ENCODE results near the gene SERAC1.

Gene SERAC1

GRCh38 chr6:158085261-158086053, 82.6 kb downstream of the SERAC1 start:
- TF ChIP-seq TAF1 (IDR thresholded peaks at IDR 0.05; ENCODE audit: borderline replicate concordance, insufficient read depth, low read length) (no peak), FOXP2 (optimal IDR thresholded peaks at IDR 0.05; ENCODE audit: borderline replicate concordance, extremely low read depth, extremely low read length, insufficient read depth) (no peak), SIN3A (IDR thresholded peaks at IDR 0.05; ENCODE audit: borderline replicate concordance, insufficient read depth, low read length) (no peak), POLR2AphosphoS5 (IDR thresholded peaks at IDR 0.05; ENCODE audit: low read depth, low read length) (no peak), REST (IDR thresholded peaks at IDR 0.05; ENCODE audit: insufficient read depth in 1 of 2, low read depth in 2 of 2, low read length in 2 of 2) (no peak)

- TF ChIP-seq TAF1 (IDR thresholded peaks at IDR 0.05; ENCODE audit: borderline replicate concordance, insufficient read depth, low read length) (no peak), SIN3A (IDR thresholded peaks at IDR 0.05; ENCODE audit: borderline replicate concordance, insufficient read depth, low read length) (no peak), FOXP2 (optimal IDR thresholded peaks at IDR 0.05; ENCODE audit: borderline replicate concordance, extremely low read depth, extremely low read length, insufficient read depth) (no peak), REST (IDR thresholded peaks at IDR 0.05; ENCODE audit: insufficient read depth in 1 of 2, low read depth in 2 of 2, low read length in 2 of 2) (no peak), POLR2AphosphoS5 (IDR thresholded peaks at IDR 0.05; ENCODE audit: low read depth, low read length) (no peak)
Observed at GRCh38 chr6:158083455-158084325, 84.4 kb downstream of the SERAC1 start.

- no peak for TF ChIP-seq TAF1 (IDR thresholded peaks at IDR 0.05; ENCODE audit: borderline replicate concordance, insufficient read depth, low read length)
- no peak for TF ChIP-seq POLR2AphosphoS5 (IDR thresholded peaks at IDR 0.05; ENCODE audit: low read depth, low read length)
- no peak for TF ChIP-seq REST (IDR thresholded peaks at IDR 0.05; ENCODE audit: insufficient read depth in 1 of 2, low read depth in 2 of 2, low read length in 2 of 2)
- no peak for TF ChIP-seq SIN3A (IDR thresholded peaks at IDR 0.05; ENCODE audit: borderline replicate concordance, insufficient read depth, low read length)
Observed at GRCh38 chr6:158081657-158081935, 86.5 kb downstream of the SERAC1 start.

GRCh38 chr6:158080849-158081656, 87.0 kb downstream of the SERAC1 start:
- no peak for TF ChIP-seq POLR2AphosphoS5 (IDR thresholded peaks at IDR 0.05; ENCODE audit: low read depth, low read length)
- TF ChIP-seq SIN3A (IDR thresholded peaks at IDR 0.05; ENCODE audit: borderline replicate concordance, insufficient read depth, low read length), result no peak
- TF ChIP-seq FOXP2 (optimal IDR thresholded peaks at IDR 0.05; ENCODE audit: borderline replicate concordance, extremely low read depth, extremely low read length, insufficient read depth), result no peak
- no peak for TF ChIP-seq REST (IDR thresholded peaks at IDR 0.05; ENCODE audit: insufficient read depth in 1 of 2, low read depth in 2 of 2, low read length in 2 of 2)
- no peak for TF ChIP-seq TAF1 (IDR thresholded peaks at IDR 0.05; ENCODE audit: borderline replicate concordance, insufficient read depth, low read length)

All from PFSK-1 (cell line).